HG03378 (cell line): ENCODE results near the gene GREM2.
A peak's percentile ranks its signal among the peaks of the same experiment; 100 is the strongest.

Experiments
- ATAC-seq: cut with Tn5 transposase; IDR thresholded peaks from one replicate; pipeline ENCODE4 v1.9.1; 2021; ENCODE audit warnings: mild to moderate bottlenecking, moderate library complexity; ENCODE audit not compliant: unreplicated experiment

The GREM2 gene

DNA sequence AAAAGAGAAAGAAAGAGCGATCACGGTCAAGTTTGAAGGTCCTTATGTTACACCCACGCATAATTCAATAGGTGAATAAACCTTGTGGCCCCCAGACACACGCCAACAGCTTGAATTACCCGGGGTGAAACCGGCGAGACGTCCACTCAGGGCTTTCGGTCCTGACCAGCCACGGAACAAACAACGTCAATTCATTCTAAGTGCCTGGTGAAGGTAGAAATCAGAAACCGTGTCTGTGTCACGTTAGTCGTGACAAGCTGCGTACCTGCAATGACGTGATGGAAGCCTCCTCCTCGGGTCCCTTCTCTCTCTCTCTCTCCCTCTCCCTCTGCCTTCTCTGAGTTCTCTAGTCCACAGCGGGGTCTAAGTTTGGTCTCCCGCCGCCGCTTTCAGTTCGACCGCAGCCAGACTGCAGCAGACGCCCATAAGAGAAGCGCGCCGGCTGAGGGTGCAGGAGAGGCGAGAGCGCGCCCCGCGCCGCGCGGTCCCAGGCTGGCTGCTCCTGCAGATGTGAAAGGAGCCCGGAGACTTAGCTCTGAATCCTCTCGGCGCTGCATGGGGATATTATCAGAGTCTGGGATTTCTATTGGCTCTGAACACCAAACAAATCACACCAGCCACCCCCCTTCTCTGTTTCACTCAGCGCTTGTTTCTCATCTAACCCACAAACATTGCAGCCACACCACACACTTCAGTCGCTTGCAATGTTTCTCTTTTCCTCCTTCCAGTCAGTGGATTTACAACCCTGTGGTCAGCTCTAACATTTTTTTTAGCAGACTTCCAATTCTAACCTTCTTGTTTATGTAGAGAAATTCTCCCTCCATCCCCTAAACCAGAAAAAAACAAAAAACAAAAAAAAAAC is at the start of gene GREM2:
Gene GREM2 (minus strand): TSS at position 537 of the 862 bp plus-strand sequence. CDS start 118,680 bp downstream, outside the sequence.
- peak; percentile 89 for ATAC-seq

DNA sequence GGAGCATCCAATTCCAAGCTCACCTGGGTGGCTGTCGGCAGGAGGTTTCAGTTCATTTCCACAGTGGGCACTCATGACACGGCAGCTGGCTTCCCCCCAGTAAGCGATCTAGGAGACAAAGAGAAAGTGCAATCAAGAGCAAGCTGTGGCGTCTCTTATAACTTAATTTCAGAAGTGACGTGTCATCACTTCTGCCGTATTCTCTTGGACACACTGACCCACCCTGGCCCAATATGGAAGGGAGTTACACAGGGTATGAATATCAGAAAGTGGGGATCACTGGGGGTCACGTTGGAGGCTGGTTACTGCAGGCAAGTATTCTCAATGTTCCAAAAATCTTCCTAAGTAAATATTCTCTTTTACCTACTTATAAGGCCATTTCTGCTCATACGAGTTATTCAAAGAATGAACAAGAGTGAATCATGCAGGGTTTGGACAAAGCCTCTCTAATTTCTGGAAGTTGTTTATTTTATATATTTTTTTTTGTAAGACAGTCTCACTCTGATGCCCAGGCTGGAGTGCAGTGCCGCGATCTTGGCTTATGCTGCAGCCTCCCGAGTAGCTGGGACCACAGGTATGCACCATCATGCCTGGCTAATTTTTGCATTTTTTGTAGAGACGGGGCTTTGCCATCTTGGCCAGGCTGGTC is 46.5 kb upstream of the GREM2 start:
- ATAC-seq = no peak

DNA sequence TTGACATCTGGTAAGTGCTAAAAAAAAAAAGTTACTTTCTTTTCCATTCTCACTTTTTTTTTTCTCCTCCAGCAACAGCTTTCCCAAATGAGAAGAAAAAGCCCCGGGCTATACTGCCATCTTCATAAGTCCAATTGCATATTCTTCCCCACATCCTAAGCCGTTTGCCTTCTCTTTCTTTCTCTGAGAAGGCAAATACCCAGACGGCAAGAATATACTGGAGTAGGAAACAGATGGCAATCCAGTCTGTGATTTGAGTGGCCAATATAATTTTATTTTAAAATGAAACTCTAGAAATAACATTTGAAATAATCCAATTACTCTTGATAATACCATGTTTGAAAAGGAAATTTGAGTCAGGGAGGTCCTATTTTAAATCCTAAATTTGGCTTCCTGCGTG is 44.6 kb upstream of the GREM2 start:
- ATAC-seq = no peak

DNA sequence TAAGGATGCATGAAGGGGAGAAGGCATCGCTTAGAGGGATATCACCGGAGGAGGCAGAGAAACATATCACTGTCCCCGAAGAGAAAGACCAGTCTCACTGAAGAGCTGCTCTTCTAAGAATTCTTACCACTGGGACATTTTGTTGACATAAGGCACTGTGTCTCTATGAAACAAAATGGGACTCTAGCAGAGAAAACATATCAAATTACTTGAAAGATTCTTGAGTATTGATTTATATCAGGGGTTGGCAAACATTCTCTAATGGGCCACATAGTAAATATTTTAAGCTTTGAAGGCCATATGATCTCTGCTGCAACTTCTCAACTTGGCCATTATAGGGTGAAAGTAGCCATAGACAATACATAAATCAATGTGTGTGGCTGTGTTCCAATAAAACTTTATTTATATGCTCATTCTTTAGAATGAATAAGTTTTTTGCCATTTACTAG is 41.0 kb upstream of the GREM2 start:
- no peak for ATAC-seq

DNA sequence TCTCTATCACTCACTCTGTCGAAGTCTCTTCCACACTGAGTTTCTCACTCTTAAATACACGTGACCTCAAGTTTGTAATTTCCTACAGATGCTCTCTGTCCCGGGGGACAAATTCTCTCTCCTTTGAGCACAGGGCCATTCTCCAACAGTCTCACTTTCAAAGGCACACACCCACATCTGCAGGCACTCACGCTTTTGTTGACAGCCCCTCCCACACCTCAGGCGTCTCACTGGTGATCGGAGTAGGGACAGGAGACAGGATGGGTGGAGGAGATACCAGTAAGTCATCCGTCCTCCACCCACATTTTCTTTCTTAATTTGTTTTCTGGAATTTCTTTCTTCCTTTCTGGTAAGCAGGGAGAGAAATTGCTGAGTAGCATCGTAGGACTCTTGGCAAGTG is 40.6 kb upstream of the GREM2 start:
- ATAC-seq = no peak

DNA sequence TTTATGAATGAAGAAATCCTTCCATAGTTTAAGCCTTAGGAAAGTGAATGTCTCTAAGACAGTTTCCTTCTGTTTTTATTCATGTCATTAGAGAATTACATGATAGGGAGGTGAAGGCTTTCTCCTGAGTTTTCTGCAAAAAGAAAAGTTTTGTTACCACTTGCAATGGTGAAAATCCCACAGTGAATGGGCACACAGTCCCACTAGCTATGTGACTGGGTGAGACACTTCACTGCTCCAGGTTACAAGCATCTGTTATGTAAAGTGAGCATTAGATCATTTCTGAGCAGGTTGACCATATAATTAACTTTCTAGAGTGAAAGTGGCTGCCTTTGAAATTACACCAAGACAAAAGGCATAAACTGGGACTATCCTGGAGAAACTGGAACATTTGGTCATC is 38.9 kb upstream of the GREM2 start:
- ATAC-seq = no peak

DNA sequence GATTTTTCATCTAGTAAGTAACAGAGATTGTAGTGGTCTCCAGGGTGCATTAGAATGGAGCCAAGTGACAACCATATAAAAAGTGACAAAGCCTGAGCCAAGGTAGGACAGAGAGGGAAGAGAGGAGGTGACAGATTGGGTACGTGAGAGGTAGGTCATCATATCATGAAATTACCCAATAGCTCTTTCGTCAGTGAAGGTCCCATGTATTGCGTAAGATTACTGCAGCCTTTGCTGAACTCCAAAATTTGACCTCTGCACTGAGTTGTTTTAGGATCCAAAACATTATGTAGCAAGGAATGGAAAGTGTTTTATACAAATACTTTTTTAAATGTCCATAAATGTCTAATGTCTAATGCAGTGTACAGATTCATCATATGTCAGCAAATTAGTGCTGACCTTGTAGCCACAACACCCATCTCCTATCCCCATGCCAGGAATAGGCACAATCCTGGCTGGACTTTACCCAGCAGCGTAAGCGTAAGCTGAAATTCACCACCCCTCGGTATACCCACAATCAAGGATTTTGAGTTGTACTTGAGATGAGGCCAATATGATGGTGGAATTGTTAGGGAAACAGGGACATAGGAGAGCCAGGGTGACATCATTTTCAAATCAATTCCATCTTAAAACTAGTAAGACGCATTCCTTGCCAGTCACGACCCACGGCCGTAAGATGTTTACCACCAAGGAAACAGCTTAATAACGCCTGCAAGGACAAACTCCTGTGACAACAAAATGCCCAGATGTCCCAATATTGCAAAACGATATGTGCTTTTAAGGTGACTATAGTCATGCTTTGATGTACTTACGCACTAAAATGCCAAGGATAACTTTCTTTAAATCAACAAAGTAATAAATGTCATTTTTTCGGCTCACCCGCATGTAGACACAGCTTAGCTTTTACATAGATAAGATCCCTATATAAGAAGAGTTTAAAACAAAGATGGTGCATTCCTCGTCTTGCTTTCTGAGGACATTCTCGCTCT is 38.1 kb upstream of the GREM2 start:
- ATAC-seq = no peak

DNA sequence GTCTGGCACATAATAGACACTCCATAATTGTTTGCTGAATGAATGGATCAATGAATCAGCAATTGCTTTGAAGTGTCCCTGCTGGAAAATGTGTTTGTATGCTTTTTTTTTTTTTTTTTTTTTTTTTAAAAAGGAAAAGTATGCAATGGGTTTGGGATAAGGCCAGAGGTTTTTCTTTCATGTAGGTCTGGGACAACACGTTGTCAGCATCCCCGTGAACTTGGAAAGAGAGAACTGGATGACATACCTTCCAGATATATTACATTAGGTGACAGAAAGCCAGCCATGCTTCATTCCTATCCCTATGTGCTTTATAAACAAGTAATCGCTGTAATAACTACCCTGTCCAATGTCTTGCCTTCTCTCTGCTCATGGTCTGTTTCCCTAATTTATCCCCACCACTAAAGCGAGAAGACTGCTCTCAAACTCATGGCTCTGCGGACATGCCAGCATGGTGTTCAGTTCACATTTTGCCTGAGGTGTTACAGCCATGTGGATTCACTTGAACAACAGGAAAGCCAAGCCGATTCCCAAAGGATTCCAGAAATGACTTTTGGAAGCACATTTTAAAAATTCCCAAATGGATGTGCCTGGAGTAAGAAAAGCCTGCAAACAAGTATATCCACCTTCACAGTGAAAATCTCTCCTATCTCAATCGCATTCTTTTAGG is 34.8 kb upstream of the GREM2 start:
- ATAC-seq = no peak

DNA sequence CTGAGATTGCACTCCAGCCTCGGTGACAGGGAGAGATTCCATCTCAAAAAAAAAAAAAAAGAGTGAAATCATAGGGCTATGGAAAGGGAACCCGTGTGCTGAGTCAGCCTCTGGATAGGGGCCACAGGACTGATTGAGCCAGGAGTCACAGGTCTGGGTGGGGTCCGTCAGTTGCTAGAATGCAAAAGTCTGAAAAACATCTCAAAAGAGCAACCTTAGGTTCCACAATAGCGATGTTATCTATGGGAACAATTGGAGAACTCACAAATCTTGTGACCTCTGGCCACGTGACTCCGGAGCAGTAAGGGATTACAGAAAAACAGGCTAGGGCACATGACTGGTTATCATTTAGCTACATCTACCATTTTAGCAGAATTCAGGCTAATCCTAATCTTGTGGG is 32.8 kb upstream of the GREM2 start:
- no peak for ATAC-seq

DNA sequence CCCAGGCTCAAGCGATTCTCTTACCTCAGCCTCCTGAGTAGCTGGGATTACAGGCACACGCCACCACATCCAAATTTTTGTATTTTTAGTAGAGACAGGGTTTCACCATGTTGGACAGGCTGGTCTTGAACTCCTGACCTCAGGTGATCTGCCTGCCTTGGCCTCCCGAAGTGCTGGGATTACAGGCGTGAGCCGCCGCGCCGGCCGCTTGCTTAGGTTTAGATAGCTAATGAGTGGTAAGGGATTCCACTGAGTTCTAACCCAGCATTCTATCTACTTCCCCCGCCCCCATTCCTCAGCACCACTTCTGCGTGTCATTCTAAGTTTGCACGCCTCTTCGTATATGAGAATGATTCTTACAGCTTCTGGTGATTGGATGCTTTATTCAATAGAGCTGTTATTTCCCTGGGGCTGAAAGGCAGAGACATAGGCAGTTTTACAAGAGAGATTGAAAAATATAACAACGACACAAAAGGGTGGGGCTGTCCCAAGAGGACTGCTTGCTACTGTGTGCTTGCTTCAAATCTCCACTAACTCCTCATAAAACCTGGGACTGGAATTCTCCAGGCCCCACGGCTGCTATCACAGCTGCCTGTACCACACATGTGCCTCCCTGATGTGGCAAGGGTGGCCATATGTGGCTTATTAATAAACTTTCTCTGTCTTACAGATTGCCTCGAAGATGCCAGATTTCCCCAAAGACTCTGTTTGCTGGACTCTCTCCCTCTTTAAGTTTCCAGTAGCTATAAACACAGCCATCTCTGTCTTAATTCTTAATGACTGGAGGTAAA is 23.7 kb upstream of the GREM2 start:
- no peak for ATAC-seq

DNA sequence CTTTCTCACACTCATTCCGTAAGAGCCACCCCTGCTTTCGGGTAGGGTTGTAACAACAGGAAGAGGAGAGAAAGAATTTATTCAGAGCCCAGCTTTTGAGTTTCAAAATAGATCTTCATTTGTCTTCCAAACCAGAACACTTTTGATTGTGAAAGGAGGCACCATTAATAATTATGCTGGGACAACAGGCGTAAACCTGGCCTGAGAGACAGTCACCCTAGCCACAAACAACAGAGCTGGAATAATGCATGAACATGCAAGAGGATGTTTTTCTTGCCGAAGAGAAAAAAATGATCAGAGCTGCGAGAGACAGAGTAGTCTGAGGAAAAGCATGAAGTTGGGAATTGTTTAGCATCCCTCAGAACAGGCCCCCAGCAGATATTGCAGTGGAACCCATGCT is 18.5 kb upstream of the GREM2 start:
- ATAC-seq = no peak

DNA sequence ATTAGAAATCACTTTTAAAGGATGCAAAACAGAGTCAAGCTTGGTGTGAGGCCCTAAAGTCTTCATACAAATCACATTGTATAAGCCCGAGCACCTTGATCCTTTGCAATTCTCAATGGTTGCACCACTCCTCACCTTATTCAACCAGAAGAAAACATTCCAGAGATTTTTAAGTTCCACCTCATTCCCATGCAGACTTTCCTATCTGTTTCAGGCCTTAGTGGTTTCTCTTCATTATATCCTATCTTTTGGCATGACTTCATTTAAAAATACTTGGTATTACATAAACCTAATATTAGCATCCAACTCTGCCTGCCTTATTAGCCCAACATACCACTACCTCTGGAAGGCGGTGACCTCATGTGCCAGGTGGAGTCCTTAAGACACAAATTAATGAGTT is 9.3 kb upstream of the GREM2 start:
- no peak for ATAC-seq

DNA sequence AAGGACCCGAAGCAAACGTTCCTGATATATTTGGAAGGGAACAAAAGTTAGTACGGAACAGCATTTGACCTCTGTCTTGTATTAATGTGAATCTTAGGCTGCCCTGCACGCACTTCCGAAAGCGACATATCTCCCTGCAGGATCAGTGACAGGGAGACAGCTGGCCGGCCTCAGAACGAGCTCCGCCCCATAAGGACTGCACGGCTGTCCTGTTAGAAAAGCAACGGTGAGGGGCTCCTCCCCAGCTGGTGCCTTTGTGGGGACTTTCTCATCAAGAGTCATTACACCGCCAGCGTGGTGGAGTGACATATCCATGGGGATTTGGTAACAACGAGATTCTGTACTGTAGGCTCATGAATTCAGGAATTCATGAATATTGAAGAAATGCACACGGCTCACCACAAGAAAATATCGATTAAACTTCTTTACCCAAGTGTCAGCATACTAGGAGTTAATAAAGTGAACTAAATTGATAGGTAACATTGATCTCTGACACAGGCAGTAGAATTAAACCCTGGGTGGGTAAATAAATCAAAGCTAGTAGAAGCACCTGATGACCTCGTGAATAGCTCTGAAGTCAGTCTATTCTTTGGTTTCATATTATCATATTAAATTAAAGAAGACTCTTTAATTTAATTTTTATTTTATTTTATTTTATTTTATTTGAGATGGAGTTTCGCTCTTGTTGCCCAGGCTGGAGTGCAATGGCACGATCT is 8.1 kb upstream of the GREM2 start:
- ATAC-seq = no peak

DNA sequence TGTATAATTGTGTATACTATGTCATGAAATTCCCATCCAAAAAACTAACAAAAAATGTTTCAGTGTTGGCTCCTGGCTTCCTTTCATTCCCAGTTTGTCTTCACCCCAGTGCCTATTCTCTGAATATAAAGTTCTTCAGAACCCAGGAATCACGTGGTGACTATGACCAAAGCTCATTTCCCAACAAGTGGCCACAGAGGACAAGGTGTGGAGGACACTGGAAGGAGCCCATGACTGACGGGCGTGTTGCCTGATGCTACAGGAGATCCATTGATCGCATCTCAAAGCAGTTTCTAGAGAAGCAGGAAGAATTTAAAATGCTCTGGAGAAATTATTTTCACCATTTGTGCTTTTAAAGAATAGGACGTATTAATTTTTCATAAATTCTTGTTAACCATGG is 7.4 kb upstream of the GREM2 start:
- ATAC-seq = no peak

DNA sequence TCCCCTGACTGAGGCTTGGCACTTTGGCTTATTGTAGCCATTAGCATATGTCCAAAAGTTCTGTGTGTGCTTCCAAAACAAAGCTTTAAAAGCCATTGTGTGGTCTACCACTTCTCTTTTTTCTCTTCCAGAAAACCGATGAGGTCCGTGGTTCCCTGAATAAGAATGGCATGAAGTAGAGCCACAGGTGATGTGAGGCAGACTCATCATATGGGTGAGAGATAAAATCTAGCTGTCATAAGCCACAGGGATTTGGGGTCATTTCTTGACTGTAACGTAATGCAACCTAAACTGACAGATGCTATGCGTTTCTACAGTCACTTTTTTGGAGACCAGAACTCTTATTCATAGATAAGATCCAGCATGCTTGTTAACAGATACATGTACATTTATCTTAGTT is 7.0 kb upstream of the GREM2 start:
- no peak for ATAC-seq

DNA sequence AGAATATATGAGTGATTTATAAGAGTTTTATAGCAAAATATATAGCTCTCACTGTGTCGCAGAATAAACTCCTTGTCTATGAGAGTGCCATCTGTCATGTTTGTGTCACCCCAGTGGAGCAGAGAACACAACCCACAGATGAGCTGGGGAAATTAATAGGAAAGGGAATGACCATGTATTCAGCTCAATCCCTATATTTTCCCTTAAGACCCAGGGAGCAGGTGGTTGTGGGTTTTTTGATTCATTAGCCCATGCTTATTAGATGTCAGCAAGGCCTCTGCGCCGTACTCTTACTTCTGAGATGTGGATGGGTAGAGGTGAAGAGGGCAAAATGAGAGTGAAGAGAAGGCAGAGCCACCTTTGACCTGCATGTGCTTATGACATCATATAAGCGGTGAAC is 4.1 kb upstream of the GREM2 start:
- no peak for ATAC-seq

DNA sequence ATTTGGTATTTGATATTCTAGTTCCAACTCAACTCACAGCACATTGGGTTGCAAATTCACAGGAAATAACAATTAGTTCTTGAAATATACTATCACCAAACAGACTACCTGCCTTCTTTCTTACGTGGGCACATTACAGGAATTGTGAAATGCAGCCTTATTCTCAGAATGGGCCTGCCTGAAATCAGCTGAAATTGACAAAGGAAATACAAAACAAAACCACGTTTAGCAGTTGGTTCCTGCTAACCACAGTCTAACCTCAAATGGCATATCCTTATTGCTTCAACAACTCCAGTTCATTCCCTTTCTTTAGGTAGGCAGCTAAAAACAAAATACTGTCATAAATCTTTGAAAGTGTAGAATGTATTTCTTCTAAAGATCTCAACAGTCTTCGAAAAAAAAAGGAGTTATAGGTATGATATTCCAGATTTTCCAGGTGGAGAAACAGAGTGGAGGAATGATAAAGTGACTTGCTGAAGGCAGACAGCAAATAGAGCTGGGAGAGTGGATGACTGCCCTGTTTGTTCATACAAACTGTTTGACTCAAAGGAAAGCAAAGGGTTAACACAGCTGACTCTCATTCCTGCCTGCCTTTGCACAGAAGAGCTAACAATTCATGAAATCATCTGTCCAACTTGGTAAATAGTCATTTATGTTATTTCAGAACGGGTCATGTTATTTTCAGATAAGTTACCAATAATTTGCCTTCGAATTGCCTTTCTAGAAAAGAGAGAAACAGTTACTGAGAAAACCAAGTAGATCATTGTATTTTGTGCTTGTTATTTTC is 1.6 kb upstream of the GREM2 start:
- ATAC-seq = no peak

DNA sequence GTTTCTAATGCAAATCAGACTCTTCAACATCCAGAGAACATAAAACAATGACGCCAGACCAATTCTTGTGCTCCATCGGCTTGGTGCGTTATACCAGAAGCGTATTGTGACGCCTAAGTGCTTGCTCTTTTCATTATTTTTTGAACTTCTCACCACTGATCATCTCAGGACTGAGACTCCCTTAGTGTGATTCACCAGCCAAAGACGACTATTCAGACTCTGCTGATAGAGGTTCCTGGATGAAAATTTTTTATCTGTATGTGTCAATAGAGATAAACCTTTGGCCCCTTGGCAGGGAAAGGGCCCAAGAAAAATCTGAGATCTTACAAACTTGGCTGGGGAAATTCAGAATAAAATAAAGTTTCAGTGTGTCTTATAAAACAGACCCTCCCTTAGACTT is 856 bp upstream of the GREM2 start:
- ATAC-seq = no peak
